CD4-positive, alpha-beta T cell (primary cell): ENCODE measurements around the gene MAMLD1. TPM values are rescaled to one million over a fixed set of nuclear protein-coding genes. Genes with fewer than 3 reads are reported as not detected.

Experiments used
- ATAC-seq: fragments of 200-7000 bp; cut with Tn5 transposase; one replicate; pipeline ENCODE4 v1.10.0; 2022; ENCODE audit warnings: mild to moderate bottlenecking; ENCODE audit not compliant: poor library complexity
- CTCF ChIA-PET: fragments of 350-600 bp; sonication (Branson Sonifier 250); formaldehyde crosslinking; loops from one replicate; lab custom pipeline; 2021; ENCODE audit warnings: antibody characterized with exemption, inconsistent platforms; lab: Charles Lee
- POLR2A ChIA-PET: fragments of 350-600 bp; sonication (Branson Sonifier 250); formaldehyde crosslinking; loops from one replicate; lab custom pipeline; 2021; ENCODE audit warnings: antibody characterized with exemption, inconsistent platforms; lab: Charles Lee
- DNase-seq, 14 experiments: peaks; one replicate each; pipeline ENCODE4 v3.0.0-alpha.2; 2013 to 2020; ENCODE audit warnings: mixed read lengths in 2 of 14
- H3K27ac ChIP-seq, 2 donors: one replicate each; pipeline versions ENCODE4 v1.5.1 to v1.7.0; 2013; ENCODE audit warnings: low read length in 2 of 2, low read depth in 1 of 2, mild to moderate bottlenecking in 1 of 2
- H3K27me3 ChIP-seq, 2 experiments: 1 replicate in 1 of 2; 2 replicates in 1 of 2; pipeline versions ENCODE4 v1.6.1 to v1.7.0; 2013; ENCODE audit warnings: low read length in 2 of 2, control low read depth in 1 of 2, mild to moderate bottlenecking in 1 of 2, moderate library complexity in 1 of 2; ENCODE audit not compliant: insufficient read depth in 2 of 2, control insufficient read depth in 1 of 2
- H3K36me3 ChIP-seq: one replicate; pipeline ENCODE4 v1.6.1; 2013; ENCODE audit warnings: low read length, control low read depth; ENCODE audit not compliant: insufficient read depth
- H3K4me1 ChIP-seq: one replicate; pipeline ENCODE4 v1.6.1; 2013; ENCODE audit warnings: low read length, control low read depth; ENCODE audit not compliant: insufficient read depth
- H3K4me3 ChIP-seq: one replicate; pipeline ENCODE4 v1.5.1; 2013; ENCODE audit warnings: mild to moderate bottlenecking, low read length, moderate library complexity
- H3K9me3 ChIP-seq, 2 experiments: 1 replicate in 1 of 2; 2 replicates in 1 of 2; pipeline versions ENCODE4 v1.6.1 to v1.7.0; 2013; ENCODE audit warnings: low read length in 2 of 2, mild to moderate bottlenecking in 2 of 2, control low read depth in 1 of 2, moderate library complexity in 1 of 2; ENCODE audit not compliant: control insufficient read depth in 1 of 2, insufficient read depth in 1 of 2
- H3K27ac Mint-ChIP-seq: one replicate; pipeline ENCODE4 v1.8.0; 2020; ENCODE audit warnings: mixed read lengths
- H3K27me3 Mint-ChIP-seq: one replicate; pipeline ENCODE4 v1.8.0; 2021; ENCODE audit warnings: mixed read lengths
- H3K36me3 Mint-ChIP-seq: one replicate; pipeline ENCODE4 v1.8.0; 2021; ENCODE audit warnings: low read depth, mixed read lengths
- H3K4me1 Mint-ChIP-seq: one replicate; pipeline ENCODE4 v1.8.0; 2021; ENCODE audit warnings: low read depth, mixed read lengths
- H3K4me3 Mint-ChIP-seq: one replicate; pipeline ENCODE4 v1.8.0; 2020; ENCODE audit warnings: mild to moderate bottlenecking, mixed read lengths
- H3K9me3 Mint-ChIP-seq: one replicate; pipeline ENCODE4 v1.8.0; 2020; ENCODE audit warnings: mixed read lengths
- intact Hi-C, 2 experiments: fragments of 100-400 bp; cut with DNase I in 1 of 2; cut with micrococcal nuclease in 1 of 2; formaldehyde crosslinking; loops; one replicate each; pipeline versions ENCODE4 v1.15.1 to v1.9.0; 2023 to 2025; cut with DNase I, micrococcal nuclease
- total RNA-seq, 174 experiments: library from RNA in 2 of 174; stranded (reverse) in 2 of 174; gene quantifications; one replicate each; pipeline ENCODE4 v1.2.3 and lab custom pipeline; 2021 to 2026
- TF ChIP-seq, protein P1 (sequence below): fragments of 200-600 bp; IDR thresholded peaks from one replicate; pipeline ENCODE4 v1.8.0; 2022; ENCODE audit warnings: antibody characterized with exemption, mild to moderate bottlenecking

Gene MAMLD1
- total RNA-seq, 2 experiments from 2014 or later, result 0.45 to 0.96 TPM

DNA sequence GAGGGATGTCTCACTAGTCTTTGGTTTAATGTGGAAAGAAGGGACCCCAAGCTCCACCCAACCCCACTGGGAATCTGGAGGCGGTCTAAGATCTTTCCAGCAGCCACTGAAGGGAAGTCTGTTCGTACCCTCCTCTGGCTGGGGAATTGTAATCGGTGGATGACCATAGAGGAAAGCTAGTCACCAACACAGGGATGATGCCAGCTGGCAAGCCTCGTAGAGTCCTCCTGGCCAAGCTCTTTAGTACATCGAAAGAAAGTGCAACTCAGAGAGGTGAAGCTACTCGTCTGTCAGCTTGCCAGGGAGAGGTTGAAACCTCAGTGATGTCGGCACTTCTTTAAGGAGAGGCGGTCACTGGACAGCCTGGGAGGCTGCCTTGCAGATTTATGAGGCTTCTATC lies 58.7 kb downstream of the MAMLD1 start:
- TF ChIP-seq, protein P1, sequence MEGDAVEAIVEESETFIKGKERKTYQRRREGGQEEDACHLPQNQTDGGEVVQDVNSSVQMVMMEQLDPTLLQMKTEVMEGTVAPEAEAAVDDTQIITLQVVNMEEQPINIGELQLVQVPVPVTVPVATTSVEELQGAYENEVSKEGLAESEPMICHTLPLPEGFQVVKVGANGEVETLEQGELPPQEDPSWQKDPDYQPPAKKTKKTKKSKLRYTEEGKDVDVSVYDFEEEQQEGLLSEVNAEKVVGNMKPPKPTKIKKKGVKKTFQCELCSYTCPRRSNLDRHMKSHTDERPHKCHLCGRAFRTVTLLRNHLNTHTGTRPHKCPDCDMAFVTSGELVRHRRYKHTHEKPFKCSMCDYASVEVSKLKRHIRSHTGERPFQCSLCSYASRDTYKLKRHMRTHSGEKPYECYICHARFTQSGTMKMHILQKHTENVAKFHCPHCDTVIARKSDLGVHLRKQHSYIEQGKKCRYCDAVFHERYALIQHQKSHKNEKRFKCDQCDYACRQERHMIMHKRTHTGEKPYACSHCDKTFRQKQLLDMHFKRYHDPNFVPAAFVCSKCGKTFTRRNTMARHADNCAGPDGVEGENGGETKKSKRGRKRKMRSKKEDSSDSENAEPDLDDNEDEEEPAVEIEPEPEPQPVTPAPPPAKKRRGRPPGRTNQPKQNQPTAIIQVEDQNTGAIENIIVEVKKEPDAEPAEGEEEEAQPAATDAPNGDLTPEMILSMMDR, result no peak
- intact Hi-C loops, result no loop called here
- ATAC-seq, result no peak
- H3K4me3 Mint-ChIP-seq, result no peak overlapping the region
- H3K27me3 Mint-ChIP-seq, result no peaks in the 10 kb centered on the region
- Histone ChIP-seq H3K4me1 (no peaks in the 10 kb centered on the region), H3K4me3 (no peak overlapping the region), H3K9me3 (no peaks in the 10 kb centered on the region), H3K36me3 (no peaks in the 10 kb centered on the region), H3K27me3 (no peaks in the 10 kb centered on the region), H3K27ac (no peak overlapping the region)
- ChIA-PET POLR2A (no interaction called here), CTCF (no interaction called here)
- no peak overlapping the region for H3K27ac Mint-ChIP-seq
- H3K9me3 Mint-ChIP-seq, result no peaks in the 10 kb centered on the region
- no peak for DNase-seq
- no peaks in the 10 kb centered on the region for H3K36me3 Mint-ChIP-seq
- no peaks in the 10 kb centered on the region for H3K4me1 Mint-ChIP-seq

DNA sequence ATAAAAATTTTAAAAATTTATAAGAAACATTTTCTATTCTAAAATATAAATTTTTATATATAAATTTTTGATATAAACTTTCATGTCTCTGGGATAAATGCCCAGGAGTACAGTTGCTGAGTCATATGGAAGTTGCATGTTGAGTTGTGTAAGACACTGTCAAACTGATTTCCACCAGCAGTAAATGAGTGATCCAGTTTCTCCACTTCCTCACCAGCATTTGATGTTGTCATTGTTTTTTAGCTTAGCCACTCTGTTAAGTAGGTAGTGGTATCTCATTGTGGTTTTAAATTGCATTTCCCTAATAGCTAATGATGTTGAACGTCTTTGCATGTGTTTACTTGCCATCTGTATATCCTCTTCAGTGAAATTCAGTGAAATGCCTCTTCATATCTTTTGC lies 66.5 kb downstream of the MAMLD1 start:
- Histone ChIP-seq H3K4me1 (no peaks in the 10 kb centered on the region), H3K27me3 (no peaks in the 10 kb centered on the region), H3K27ac (no peak overlapping the region), H3K9me3 (no peaks in the 10 kb centered on the region), H3K36me3 (no peaks in the 10 kb centered on the region), H3K4me3 (no peak overlapping the region)
- DNase-seq, result peak in 2 of 14 experiments; percentile 7 to 9
- Mint-ChIP-seq H3K27ac (no peak overlapping the region), H3K36me3 (no peaks in the 10 kb centered on the region), H3K9me3 (no peaks in the 10 kb centered on the region), H3K4me3 (no peak overlapping the region), H3K4me1 (no peaks in the 10 kb centered on the region), H3K27me3 (no peaks in the 10 kb centered on the region)
- TF ChIP-seq, protein P1, result no peak
- intact Hi-C loops, result no loop called here
- POLR2A ChIA-PET, result no interaction called here
- CTCF ChIA-PET, result interaction anchor here (0.6 kb wide), 1 partner anchor 52 kb away, joined by 3 read pairs; no protein-coding TSS in a partner anchor
- ATAC-seq, result no peak

DNA sequence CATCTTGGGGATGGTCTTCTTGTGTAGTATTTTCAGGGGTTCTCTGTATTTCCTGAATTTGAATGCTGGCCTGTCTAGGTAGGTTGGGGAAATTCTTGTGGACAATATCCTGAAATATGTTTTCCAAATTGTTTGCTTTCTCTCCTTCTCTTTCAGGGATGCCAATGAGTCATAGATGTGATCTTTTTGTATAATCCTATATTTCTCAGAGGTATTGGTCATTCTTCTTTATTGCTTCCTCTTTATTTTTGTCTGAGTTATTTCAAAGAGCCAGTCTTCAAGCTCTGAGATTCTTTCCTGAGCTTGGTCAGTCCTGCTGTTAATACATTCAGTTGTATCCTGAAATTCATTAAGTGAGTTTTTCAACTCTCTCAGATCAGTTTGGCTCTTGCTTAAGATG lies 73.1 kb downstream of the MAMLD1 start:
- H3K27me3 ChIP-seq, result no peaks in the 10 kb centered on the region
- no peak overlapping the region for H3K27ac ChIP-seq
- ChIA-PET POLR2A (no interaction called here), CTCF (no interaction called here)
- H3K4me3 Mint-ChIP-seq, result no peak overlapping the region
- ATAC-seq, result no peak
- DNase-seq, result no peak
- no peak overlapping the region for H3K4me3 ChIP-seq
- no peaks in the 10 kb centered on the region for H3K27me3 Mint-ChIP-seq
- no peaks in the 10 kb centered on the region for H3K36me3 ChIP-seq
- H3K4me1 ChIP-seq, result no peaks in the 10 kb centered on the region
- H3K9me3 Mint-ChIP-seq, result no peaks in the 10 kb centered on the region
- H3K4me1 Mint-ChIP-seq, result no peaks in the 10 kb centered on the region
- no peak overlapping the region for H3K27ac Mint-ChIP-seq
- TF ChIP-seq, protein P1, result no peak
- no peaks in the 10 kb centered on the region for H3K36me3 Mint-ChIP-seq
- intact Hi-C loops, result no loop called here
- H3K9me3 ChIP-seq, result no peaks in the 10 kb centered on the region
